OCI-LY1 (cell line): Measurements from ENCODE around the gene PRRC2B.

ENCODE experiments used
- H2AFZ ChIP-seq: fragments of 200-600 bp; sonication (generic), shearing (Covaris generic); 2 replicates; pipeline ENCODE4 v1.6.0; 2014; ENCODE audit warnings: antibody characterized with exemption, mild to moderate bottlenecking, low read length
- H3F3A ChIP-seq: fragments of 200-600 bp; sonication (generic), shearing (Covaris generic); 2 replicates; pipeline ENCODE4 v1.6.0; 2014; ENCODE audit warnings: mild to moderate bottlenecking, antibody characterized with exemption, low read length, moderate library complexity; ENCODE audit not compliant: insufficient read depth
- H3K27ac ChIP-seq: fragments of 200-600 bp; sonication (generic); 2 replicates; pipeline ENCODE4 v1.5.1; 2014; ENCODE audit warnings: low read length, mixed run types, mild to moderate bottlenecking, low read depth; ENCODE audit not compliant: poor library complexity, severe bottlenecking
- H3K27me3 ChIP-seq: fragments of 200-600 bp; sonication (generic); 2 replicates; pipeline ENCODE4 v1.6.0; 2014; ENCODE audit warnings: antibody characterized with exemption, mild to moderate bottlenecking, low read length, moderate library complexity; ENCODE audit not compliant: insufficient read depth
- H3K36me3 ChIP-seq: fragments of 200-600 bp; sonication (generic); 2 replicates; pipeline ENCODE4 v1.6.1; 2014; ENCODE audit warnings: mild to moderate bottlenecking, antibody characterized with exemption, low read length, moderate library complexity, mixed read lengths; ENCODE audit not compliant: insufficient read depth
- H3K4me1 ChIP-seq: fragments of 200-600 bp; sonication (generic); 2 replicates; pipeline ENCODE4 v1.5.1; 2014; ENCODE audit warnings: mild to moderate bottlenecking, low read length, moderate library complexity; ENCODE audit not compliant: insufficient read depth, severe bottlenecking
- H3K4me2 ChIP-seq: fragments of 200-600 bp; sonication (generic), shearing (Covaris generic); 2 replicates; pipeline ENCODE4 v1.6.1; 2014; ENCODE audit warnings: low read length
- H3K4me3 ChIP-seq: fragments of 200-600 bp; sonication (generic); 2 replicates; pipeline ENCODE4 v1.5.1; 2014; ENCODE audit warnings: low read length, low read depth, mild to moderate bottlenecking, mixed read lengths; ENCODE audit not compliant: poor library complexity, severe bottlenecking
- H3K79me2 ChIP-seq: fragments of 200-600 bp; shearing (Covaris generic); 2 replicates; pipeline ENCODE4 v1.6.1; 2016; ENCODE audit warnings: mixed run types, low read length, mixed read lengths; ENCODE audit not compliant: insufficient read depth
- H3K9ac ChIP-seq: fragments of 200-600 bp; sonication (generic), shearing (Covaris generic); 2 replicates; pipeline ENCODE4 v1.6.1; 2014; ENCODE audit warnings: mild to moderate bottlenecking, low read length, mixed read lengths
- H3K9me2 ChIP-seq: fragments of 200-600 bp; sonication (generic), shearing (Covaris generic); 2 replicates; pipeline ENCODE4 v1.6.1; 2014; ENCODE audit warnings: low read depth, mild to moderate bottlenecking, low read length, mixed read lengths
- H3K9me3 ChIP-seq: fragments of 200-600 bp; shearing (Covaris generic); 2 replicates; pipeline ENCODE4 v1.6.1; 2014; ENCODE audit warnings: low read length, mixed read lengths
- H4K20me1 ChIP-seq: fragments of 200-600 bp; sonication (generic), shearing (Covaris generic); 2 replicates; pipeline ENCODE4 v1.6.0; 2016; ENCODE audit warnings: mild to moderate bottlenecking, low read length; ENCODE audit not compliant: insufficient read depth
- CTCF ChIP-seq: fragments of 200-600 bp; sonication (generic), shearing (Covaris generic); IDR thresholded peaks from 2 replicates; pipeline ENCODE4 v1.5.1; 2017; ENCODE audit warnings: mild to moderate bottlenecking, antibody characterized with exemption, low read length, moderate library complexity, mixed read lengths
- EZH2 ChIP-seq: fragments of 200-600 bp; sonication (generic), shearing (Covaris generic); IDR thresholded peaks from 2 replicates; pipeline ENCODE4 v1.8.0; 2017; ENCODE audit warnings: borderline replicate concordance, mixed run types, mild to moderate bottlenecking, antibody characterized with exemption, low read length, moderate library complexity, mixed read lengths

Gene PRRC2B

GRCh38 chr9:131537946-131538345 lies 144.1 kb downstream of the PRRC2B start:
- Histone ChIP-seq H4K20me1 (no peaks in the 10 kb centered on the region), H3K9me2 (no peaks in the 10 kb centered on the region), H3K9me3 (no peaks in the 10 kb centered on the region), H3K36me3 (no peaks in the 10 kb centered on the region), H3K9ac (no peak overlapping the region), H2AFZ (no peak overlapping the region), H3K27me3 (0 out of 2 replicates have a peak, but pooled peaks cover 4% of the 10 kb centered on the region), H3F3A (no peaks in the 10 kb centered on the region), H3K79me2 (no peaks in the 10 kb centered on the region), H3K4me2 (no peak overlapping the region), H3K4me3 (no peak overlapping the region), H3K27ac (no peak overlapping the region), H3K4me1 (peaks cover 3% of the 10 kb centered on the region)
- no peak for TF ChIP-seq EZH2
- TF ChIP-seq CTCF = no peak

GRCh38 chr9:131539223-131539923 lies 145.5 kb downstream of the PRRC2B start:
- Histone ChIP-seq H3K27me3 (0 out of 2 replicates have a peak, but pooled peaks cover 4% of the 10 kb centered on the region), H3K9me2 (no peaks in the 10 kb centered on the region), H3K79me2 (no peaks in the 10 kb centered on the region), H2AFZ (no peak overlapping the region), H3K4me1 (peaks cover 3% of the 10 kb centered on the region), H4K20me1 (no peaks in the 10 kb centered on the region), H3K4me3 (no peak overlapping the region), H3F3A (no peaks in the 10 kb centered on the region), H3K27ac (no peak overlapping the region), H3K4me2 (no peak overlapping the region), H3K9ac (no peak overlapping the region), H3K9me3 (peaks cover 5% of the 10 kb centered on the region), H3K36me3 (no peaks in the 10 kb centered on the region)
- no peak for TF ChIP-seq EZH2
- TF ChIP-seq CTCF = no peak

- Histone ChIP-seq H3K4me1 (no peaks in the 10 kb centered on the region), H2AFZ (no peak overlapping the region), H3K4me3 (no peak overlapping the region), H3K9me3 (peaks cover 5% of the 10 kb centered on the region), H3K4me2 (no peak overlapping the region), H3K36me3 (no peaks in the 10 kb centered on the region), H3F3A (no peaks in the 10 kb centered on the region), H3K9me2 (no peaks in the 10 kb centered on the region), H4K20me1 (no peaks in the 10 kb centered on the region), H3K79me2 (no peaks in the 10 kb centered on the region), H3K27me3 (no peaks in the 10 kb centered on the region), H3K27ac (no peak overlapping the region), H3K9ac (no peak overlapping the region)
- no peak for TF ChIP-seq EZH2
- no peak for TF ChIP-seq CTCF
Observed at GRCh38 chr9:131543141-131543540, 149.3 kb downstream of the PRRC2B start.
